Pancreas (tissue), 10 donors: ENCODE measurements around the gene GZF1. TPM values are rescaled to one million over a fixed set of nuclear protein-coding genes. Genes with fewer than 3 reads are reported as not detected.

Experiments used
- ATAC-seq, 4 donors: fragments of 200-7000 bp; cut with Tn5 transposase; one replicate each; pipeline versions ENCODE4 v1.8.0 to v1.9.1; 2020; ENCODE audit warnings: mild to moderate bottlenecking in 4 of 4, moderate library complexity in 4 of 4
- DNase-seq, 6 donors: peaks; one replicate each; pipeline ENCODE4 v3.0.0-alpha.2; 2020
- FAIRE-seq: peaks from 2 replicates; lab custom pipeline; 2012; peaks lifted over from hg19 to GRCh38; lab: Jason Lieb, UNC
- H3K27ac ChIP-seq, 4 donors: fragments of 200-600 bp; sonication (generic); 1 replicate in 3 of 4; 2 replicates in 1 of 4; pipeline versions ENCODE4 v1.5.0 to v1.8.0; 2020
- H3K27me3 ChIP-seq, 4 donors: fragments of 200-600 bp; one replicate each; pipeline ENCODE4 v1.8.0; 2021
- H3K36me3 ChIP-seq, 3 donors: fragments of 200-600 bp; sonication (generic) in 1 of 3; one replicate each; pipeline versions ENCODE4 v1.5.0 to v1.8.0; 2020 to 2021
- H3K4me1 ChIP-seq, 3 donors: fragments of 200-600 bp; one replicate each; pipeline ENCODE4 v1.8.0; 2021
- H3K4me3 ChIP-seq, 4 donors: fragments of 200-600 bp; sonication (generic) in 2 of 4; one replicate each; pipeline versions ENCODE4 v1.5.0 to v1.8.0; 2020 to 2021
- H3K9me3 ChIP-seq, 4 donors: fragments of 200-600 bp; one replicate each; pipeline ENCODE4 v1.8.0; 2021
- WGBS, 2 donors: extraction: QIAGEN DNeasy Blood & Tissue Kit; methylation state at CpG; one replicate each; pipeline ENCODE4 v1.1.7; 2013; 5-methylcytosine and 5-hydroxymethylcytosine counted together
- intact Hi-C, 3 donors: fragments of 100-400 bp; cut with DNase I; formaldehyde crosslinking; loops; one replicate each; pipeline versions ENCODE4 v1.11.1 to v1.14.2; 2022
- polyA plus RNA-seq, 2 donors: library from polyadenylated mRNA; stranded (reverse); fragments of 200-250 nt; gene quantifications; one replicate each; pipeline ENCODE4 v1.2.3, GENCODE V29; 2013
- total RNA-seq, 6 donors: library from RNA; stranded (reverse); fragmentation: NEBNext Ultra II Directional in 4 of 6; extraction: Animal tissue kit (Norgen Biotek cat#: 25700) in 4 of 6; gene quantifications; one replicate each; pipeline versions ENCODE4 v1.2.1 to v1.2.4, GENCODE V29; 2021 to 2023
- TF ChIP-seq, protein P1 (sequence below), 4 donors: fragments of 200-600 bp; sonication (generic) in 3 of 4; IDR thresholded peaks; one replicate each; pipeline versions ENCODE4 v1.5.0 to v1.8.0; 2021; ENCODE audit warnings: antibody characterized with exemption in 4 of 4
- donor health status: healthy with polysubstance abuse.
- donor health status: DM: no; HTN: no; CAD: no; lungs with moderate emphysema.
- donor health status: DM: no; HTN: no; CAD: no.
- donor health status: control.
- donor health status: control.
- donor health status: Bipolar disorder and iron deficiency.
- donor health status: DM: yes; HTN: yes; CAD: no.
- donor health status: DM: no; HTN: no; CAD: no.
- donor health status: DM: no; HTN: no; CAD: no.
- donor health status: DM: yes; HTN: yes; CAD: no.

The GZF1 gene
- total and polyA plus RNA-seq, 8 donors: 3.5 to 7.9 (median 4.3) TPM

GRCh38 chr20:23414526-23415188, 52.7 kb downstream of the GZF1 start:
- intact Hi-C loops: no loop called here
- 58 to 60% methylated on average over 1 of the region's 1 CpG for WGBS, 2 donors
- DNase-seq: no peak

GRCh38 chr20:23415555-23415954, 53.6 kb downstream of the GZF1 start:
- Histone ChIP-seq H3K36me3 (no peaks in the 10 kb centered on the region), H3K4me3 (no peak overlapping the region), H3K9me3 (no peaks in the 10 kb centered on the region), H3K27ac (no peak overlapping the region), H3K27me3 (no peaks in the 10 kb centered on the region), H3K4me1 (peaks cover 0 to 13% (median 0%) of the 10 kb centered on the region in 3 donors)
- no peak for DNase-seq
- FAIRE-seq: no peak
- TF ChIP-seq, protein P1, sequence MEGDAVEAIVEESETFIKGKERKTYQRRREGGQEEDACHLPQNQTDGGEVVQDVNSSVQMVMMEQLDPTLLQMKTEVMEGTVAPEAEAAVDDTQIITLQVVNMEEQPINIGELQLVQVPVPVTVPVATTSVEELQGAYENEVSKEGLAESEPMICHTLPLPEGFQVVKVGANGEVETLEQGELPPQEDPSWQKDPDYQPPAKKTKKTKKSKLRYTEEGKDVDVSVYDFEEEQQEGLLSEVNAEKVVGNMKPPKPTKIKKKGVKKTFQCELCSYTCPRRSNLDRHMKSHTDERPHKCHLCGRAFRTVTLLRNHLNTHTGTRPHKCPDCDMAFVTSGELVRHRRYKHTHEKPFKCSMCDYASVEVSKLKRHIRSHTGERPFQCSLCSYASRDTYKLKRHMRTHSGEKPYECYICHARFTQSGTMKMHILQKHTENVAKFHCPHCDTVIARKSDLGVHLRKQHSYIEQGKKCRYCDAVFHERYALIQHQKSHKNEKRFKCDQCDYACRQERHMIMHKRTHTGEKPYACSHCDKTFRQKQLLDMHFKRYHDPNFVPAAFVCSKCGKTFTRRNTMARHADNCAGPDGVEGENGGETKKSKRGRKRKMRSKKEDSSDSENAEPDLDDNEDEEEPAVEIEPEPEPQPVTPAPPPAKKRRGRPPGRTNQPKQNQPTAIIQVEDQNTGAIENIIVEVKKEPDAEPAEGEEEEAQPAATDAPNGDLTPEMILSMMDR (IDR thresholded peaks at IDR 0.05): no peak
- WGBS, 2 donors: 73 to 78% methylated on average over 5 of the region's 5 CpGs
- intact Hi-C loops: no loop called here
- ATAC-seq: no peak

More at GRCh38 chr20:23414526-23415188, 52.7 kb downstream of the GZF1 start:
- TF ChIP-seq, protein P1 (IDR thresholded peaks at IDR 0.05): no peak
- Histone ChIP-seq H3K4me1 (peaks cover 0 to 11% (median 0%) of the 10 kb centered on the region in 3 donors), H3K27me3 (no peaks in the 10 kb centered on the region), H3K4me3 (no peak overlapping the region), H3K9me3 (no peaks in the 10 kb centered on the region), H3K27ac (no peak overlapping the region), H3K36me3 (no peaks in the 10 kb centered on the region)
- ATAC-seq (no peak), FAIRE-seq (peak; percentile 9)

DNA sequence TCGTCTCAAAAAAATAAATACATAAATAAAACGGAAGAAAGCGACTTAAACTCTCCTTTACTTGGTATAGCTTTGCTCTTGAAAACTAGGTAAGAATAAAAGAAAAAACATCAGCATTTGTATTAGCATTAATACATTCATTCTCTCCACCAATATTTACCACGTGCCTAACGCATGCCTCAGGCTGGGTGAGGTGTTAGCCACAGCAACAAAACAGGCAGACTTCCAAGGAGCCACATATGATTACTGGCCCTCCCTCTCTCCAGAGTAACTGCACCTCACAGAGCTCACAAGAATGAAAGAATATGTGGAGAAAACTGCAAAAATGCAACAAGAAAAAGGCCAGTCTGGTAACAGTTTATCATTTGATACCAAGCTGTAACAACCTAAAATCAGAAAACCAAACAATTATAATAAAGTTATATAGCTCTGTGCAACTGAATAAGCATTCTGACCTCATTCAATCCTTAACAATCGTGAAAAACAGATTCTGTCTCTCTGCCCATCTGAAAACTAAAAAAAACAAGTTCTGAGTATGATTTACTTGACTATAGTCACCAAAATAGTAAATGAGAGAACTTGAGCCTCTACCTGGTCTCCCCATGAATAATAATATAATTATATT, 54.1 kb downstream of the GZF1 start:
- intact Hi-C loops: no loop called here
- Histone ChIP-seq H3K27ac (no peak overlapping the region), H3K36me3 (no peaks in the 10 kb centered on the region), H3K4me3 (no peak overlapping the region), H3K27me3 (no peaks in the 10 kb centered on the region), H3K4me1 (peaks cover 0 to 13% (median 0%) of the 10 kb centered on the region in 3 donors), H3K9me3 (no peaks in the 10 kb centered on the region)
- ATAC-seq: no peak
- no peak for DNase-seq
- TF ChIP-seq, protein P1 (IDR thresholded peaks at IDR 0.05): no peak
- FAIRE-seq: no peak
- WGBS, 2 donors: 64 to 69% methylated on average over 6 of the region's 6 CpGs

GRCh38 chr20:23417861-23418260, 55.9 kb downstream of the GZF1 start:
- H3K27me3 ChIP-seq: no peaks in the 10 kb centered on the region
- no peak overlapping the region for H3K27ac ChIP-seq
- ATAC-seq: no peak

More at GRCh38 chr20:23417861-23418260, 55.9 kb downstream of the GZF1 start:
- TF ChIP-seq, protein P1 (IDR thresholded peaks at IDR 0.05): no peak
- Histone ChIP-seq H3K9me3 (no peaks in the 10 kb centered on the region), H3K36me3 (no peaks in the 10 kb centered on the region), H3K4me3 (no peak overlapping the region), H3K4me1 (peaks cover 0 to 8% (median 0%) of the 10 kb centered on the region in 3 donors)
- DNase-seq: no peak
- FAIRE-seq: no peak
- intact Hi-C loops: no loop called here
